Subcutaneous abdominal adipose tissue (tissue), 5 donors: ENCODE measurements around the gene RAVER2.
"Not testable (repeated sequence)": the region's sequence is repeated elsewhere in the genome, so short reads cannot be mapped to it uniquely, and the experiment has no call there.

Experiments
- H3K27ac ChIP-seq: one replicate; pipeline ENCODE4 v1.7.0; 2013; ENCODE audit warnings: low read depth, mild to moderate bottlenecking, inconsistent platforms, low read length, moderate library complexity
- H3K27me3 ChIP-seq, 5 donors: one replicate each; pipeline ENCODE4 v1.7.0; 2013; ENCODE audit warnings: low read length in 5 of 5, inconsistent platforms in 1 of 5; ENCODE audit not compliant: control insufficient read depth in 5 of 5, insufficient read depth in 4 of 5
- H3K36me3 ChIP-seq, 5 donors: one replicate each; pipeline ENCODE4 v1.7.0; 2013; ENCODE audit warnings: low read length in 5 of 5; ENCODE audit not compliant: control insufficient read depth in 5 of 5, insufficient read depth in 5 of 5
- H3K4me1 ChIP-seq, 5 donors: one replicate each; pipeline ENCODE4 v1.7.0; 2013; ENCODE audit warnings: low read length in 5 of 5, mild to moderate bottlenecking in 3 of 5, moderate library complexity in 1 of 5; ENCODE audit not compliant: control insufficient read depth in 5 of 5, insufficient read depth in 5 of 5
- H3K4me3 ChIP-seq, 5 donors: one replicate each; pipeline ENCODE4 v1.7.0; 2013; ENCODE audit warnings: low read length in 5 of 5, low read depth in 1 of 5
- H3K9ac ChIP-seq, 5 donors: one replicate each; pipeline ENCODE4 v1.7.0; 2013; ENCODE audit warnings: low read length in 5 of 5, mild to moderate bottlenecking in 4 of 5, moderate library complexity in 3 of 5
- H3K9me3 ChIP-seq, 5 donors: one replicate each; pipeline ENCODE4 v1.7.0; 2013; ENCODE audit warnings: low read length in 5 of 5; ENCODE audit not compliant: control insufficient read depth in 5 of 5
- donor health status: healthy.
- donor health status: healthy.
- donor health status: healthy.
- donor health status: healthy.
- donor health status: healthy.

RAVER2 gene

GRCh38 chr1:64744492-64745180 is at the start of gene RAVER2:
Gene RAVER2 (plus strand): TSS chr1:64745075. CDS start chr1:64745173, 98 bp downstream.
- peaks cover 0 to 25% (median 15%) of the 10 kb centered on the region in 5 donors for H3K4me1 ChIP-seq
- H3K4me3 ChIP-seq = peak within 1 kb of the TSS; percentile 78 to 93 (median 82)
- peak within 1 kb of the TSS; percentile 41 for H3K27ac ChIP-seq
- no peaks in the 10 kb centered on the region for H3K27me3 ChIP-seq
- no peaks in the 10 kb centered on the region for H3K9me3 ChIP-seq
- H3K9ac ChIP-seq = peak within 1 kb of the TSS in 4 of 5 donors; percentile 42 to 86 (median 72)
- no peaks in the 10 kb centered on the region for H3K36me3 ChIP-seq

GRCh38 chr1:64696879-64697278 is 48.0 kb upstream of the RAVER2 start:
- H3K4me1 ChIP-seq = no peaks in the 10 kb centered on the region
- no peaks in the 10 kb centered on the region for H3K27me3 ChIP-seq
- H3K9me3 ChIP-seq = no peaks in the 10 kb centered on the region
- H3K27ac ChIP-seq = no peak overlapping the region
- H3K9ac ChIP-seq = no peak overlapping the region
- no peak overlapping the region for H3K4me3 ChIP-seq
- peaks cover 3 to 18% (median 5%) of the 10 kb centered on the region in 5 donors for H3K36me3 ChIP-seq

DNA sequence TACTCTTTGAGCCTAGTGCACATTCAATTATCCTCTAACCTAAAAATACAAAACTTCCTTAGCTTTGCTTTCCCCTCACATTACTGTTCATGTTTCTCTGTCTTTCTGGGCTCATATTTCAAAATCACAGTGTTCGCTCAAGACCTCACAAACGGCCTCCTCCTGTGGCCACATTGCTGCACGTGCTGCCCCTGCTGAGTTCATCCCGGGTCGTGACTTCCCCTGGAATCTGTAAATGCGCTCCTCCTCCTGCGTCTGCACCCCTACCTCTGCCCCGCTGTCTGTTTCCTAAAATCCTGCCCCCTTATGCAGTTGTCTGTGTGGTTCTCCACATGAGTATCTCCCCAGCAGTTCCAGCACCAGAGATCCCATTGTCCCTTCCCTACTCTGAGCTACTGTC is 45.5 kb upstream of the RAVER2 start:
- no peak overlapping the region for H3K27ac ChIP-seq
- H3K36me3 ChIP-seq = peaks cover 0 to 5% (median 0%) of the 10 kb centered on the region in 5 donors
- H3K4me3 ChIP-seq = no peak overlapping the region
- H3K4me1 ChIP-seq = no peaks in the 10 kb centered on the region
- no peaks in the 10 kb centered on the region for H3K9me3 ChIP-seq
- H3K9ac ChIP-seq = no peak overlapping the region
- no peaks in the 10 kb centered on the region for H3K27me3 ChIP-seq

GRCh38 chr1:64701071-64701470 is 43.8 kb upstream of the RAVER2 start:
- Histone ChIP-seq H3K27me3 (no peaks in the 10 kb centered on the region), H3K4me1 (no peaks in the 10 kb centered on the region), H3K4me3 (no peak overlapping the region), H3K9ac (no peak overlapping the region), H3K27ac (no peak overlapping the region), H3K36me3 (no peaks in the 10 kb centered on the region), H3K9me3 (no peaks in the 10 kb centered on the region)

GRCh38 chr1:64701886-64702285 is 43.0 kb upstream of the RAVER2 start:
- H3K27ac ChIP-seq = no peak overlapping the region
- no peaks in the 10 kb centered on the region for H3K27me3 ChIP-seq
- H3K4me3 ChIP-seq = no peak overlapping the region
- H3K4me1 ChIP-seq = no peaks in the 10 kb centered on the region
- H3K36me3 ChIP-seq = no peaks in the 10 kb centered on the region
- H3K9me3 ChIP-seq = no peaks in the 10 kb centered on the region
- H3K9ac ChIP-seq = no peak overlapping the region

- H3K36me3 ChIP-seq, H3K4me3 ChIP-seq, H3K9me3 ChIP-seq, H3K27ac ChIP-seq, H3K9ac ChIP-seq, H3K4me1 ChIP-seq, H3K27me3 ChIP-seq: not testable (repeated sequence)
Observed at GRCh38 chr1:64702670-64703069, 42.2 kb upstream of the RAVER2 start.

GRCh38 chr1:64703600-64703999 is 41.3 kb upstream of the RAVER2 start:
- Histone ChIP-seq H3K9ac (no peak overlapping the region), H3K27ac (no peak overlapping the region), H3K9me3 (no peaks in the 10 kb centered on the region), H3K36me3 (no peaks in the 10 kb centered on the region), H3K4me1 (no peaks in the 10 kb centered on the region), H3K27me3 (no peaks in the 10 kb centered on the region), H3K4me3 (no peak overlapping the region)

DNA sequence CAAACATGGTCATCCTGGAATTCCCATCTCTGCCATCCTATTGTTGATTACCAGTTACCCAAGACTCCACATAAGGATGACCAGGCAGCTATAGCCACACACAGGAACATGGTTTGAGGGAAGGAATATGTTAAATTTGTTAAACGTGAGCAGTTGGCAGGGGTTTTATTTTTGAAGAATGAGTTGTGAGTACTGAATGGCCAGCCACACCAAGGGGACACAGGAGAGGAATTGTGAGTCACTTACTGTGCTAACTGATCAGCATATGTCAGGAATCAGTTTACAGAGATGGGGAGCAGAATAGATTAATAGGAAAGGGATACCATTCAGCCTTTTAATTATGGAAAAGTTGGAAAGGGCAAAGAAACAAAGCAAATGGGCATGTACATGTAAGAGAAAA is 39.3 kb upstream of the RAVER2 start:
- Histone ChIP-seq H3K9me3 (no peaks in the 10 kb centered on the region), H3K27me3 (no peaks in the 10 kb centered on the region), H3K4me3 (no peak overlapping the region), H3K36me3 (no peaks in the 10 kb centered on the region), H3K9ac (no peak overlapping the region), H3K27ac (no peak overlapping the region), H3K4me1 (peaks cover 0 to 2% (median 0%) of the 10 kb centered on the region in 5 donors)

- Histone ChIP-seq H3K9me3 (no peaks in the 10 kb centered on the region), H3K9ac (no peak overlapping the region), H3K4me1 (peaks cover 0 to 2% (median 0%) of the 10 kb centered on the region in 5 donors), H3K36me3 (no peaks in the 10 kb centered on the region), H3K27me3 (no peaks in the 10 kb centered on the region), H3K27ac (no peak overlapping the region), H3K4me3 (no peak overlapping the region)
Observed at GRCh38 chr1:64711266-64711665, 33.6 kb upstream of the RAVER2 start.

GRCh38 chr1:64712049-64712448 is 32.8 kb upstream of the RAVER2 start:
- Histone ChIP-seq H3K27ac (no peak overlapping the region), H3K4me1 (peaks cover 0 to 2% (median 0%) of the 10 kb centered on the region in 5 donors), H3K4me3 (no peak overlapping the region), H3K9ac (no peak overlapping the region), H3K27me3 (no peaks in the 10 kb centered on the region), H3K9me3 (no peaks in the 10 kb centered on the region), H3K36me3 (no peaks in the 10 kb centered on the region)
